Stimulated activated CD8-positive, alpha-beta memory T cell treated with anti-CD3 and anti-CD28 coated beads, Interleukin-7, amount 100 ng/mL, for 4 hours (primary cell): ENCODE measurements around the gene CKAP5.

ENCODE experiments used
- DNase-seq, 2 donors: peaks; one replicate each; pipeline ENCODE4 v3.0.0-alpha.2; 2020; ENCODE audit warnings: low read depth in 2 of 2

CKAP5 gene

DNA sequence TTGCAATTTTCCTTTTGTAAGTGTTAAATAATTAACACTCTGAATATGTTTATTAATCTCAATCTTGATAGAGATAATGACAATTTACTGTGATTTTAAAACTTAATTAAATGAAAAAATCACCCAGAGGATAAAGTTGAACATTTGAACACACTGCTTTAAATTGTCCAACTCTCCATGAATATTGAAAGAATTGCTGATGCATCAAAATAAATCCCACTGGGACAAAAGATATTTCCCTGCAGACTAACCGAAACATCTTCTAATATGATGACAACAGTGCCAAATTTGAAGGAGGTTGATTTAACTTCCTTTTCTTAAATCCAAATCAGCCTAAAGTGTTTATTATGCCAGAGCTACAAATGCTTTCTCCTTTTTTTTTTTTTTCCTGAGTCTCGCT lies 79.4 kb downstream of the CKAP5 start:
- DNase-seq = no peak

GRCh38 chr11:46762248-46762647 lies 83.8 kb downstream of the CKAP5 start:
- no peak for DNase-seq

- no peak for DNase-seq
Observed at GRCh38 chr11:46761807-46762206, 84.3 kb downstream of the CKAP5 start.

- no peak for DNase-seq
Observed at GRCh38 chr11:46760429-46761128, 85.5 kb downstream of the CKAP5 start.

DNA sequence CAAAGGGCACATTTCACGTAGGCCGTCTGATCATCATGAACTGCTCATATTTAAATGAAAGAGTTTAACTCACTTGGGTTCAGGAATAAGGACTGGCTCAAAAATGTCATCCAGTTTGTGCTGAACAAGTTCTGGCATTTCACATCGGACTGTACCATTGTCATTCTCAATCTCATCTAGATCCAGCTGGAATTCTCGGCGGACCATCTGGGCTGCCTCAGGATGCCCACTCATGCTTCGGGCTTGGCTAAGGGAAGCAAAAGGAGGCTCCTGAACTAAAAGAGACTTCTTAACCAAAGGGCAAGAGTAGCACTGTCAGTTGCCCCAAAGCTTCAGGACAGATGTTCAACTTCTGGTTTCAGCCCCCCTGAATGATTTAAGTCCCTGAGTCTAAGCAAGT lies 86.9 kb downstream of the CKAP5 start:
- DNase-seq = no peak

DNA sequence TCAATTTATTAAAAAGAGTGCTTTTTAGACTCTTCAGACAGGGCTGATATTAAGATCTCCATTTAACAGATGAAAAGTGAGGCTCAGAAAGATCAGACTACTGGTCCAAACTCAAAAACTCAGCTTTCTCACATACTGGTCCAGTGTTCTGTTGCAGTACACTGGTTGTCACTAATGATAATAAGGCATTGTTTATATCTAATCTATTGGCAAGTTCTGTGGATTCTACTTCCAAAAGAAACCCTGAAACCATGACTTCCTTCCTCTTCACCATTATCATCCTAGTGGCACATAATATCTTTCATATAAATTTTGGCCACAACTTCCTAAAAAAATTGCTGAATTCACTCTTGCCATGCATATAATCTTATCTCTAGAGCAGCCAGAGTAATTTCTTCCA lies 90.1 kb downstream of the CKAP5 start:
- DNase-seq = no peak

DNA sequence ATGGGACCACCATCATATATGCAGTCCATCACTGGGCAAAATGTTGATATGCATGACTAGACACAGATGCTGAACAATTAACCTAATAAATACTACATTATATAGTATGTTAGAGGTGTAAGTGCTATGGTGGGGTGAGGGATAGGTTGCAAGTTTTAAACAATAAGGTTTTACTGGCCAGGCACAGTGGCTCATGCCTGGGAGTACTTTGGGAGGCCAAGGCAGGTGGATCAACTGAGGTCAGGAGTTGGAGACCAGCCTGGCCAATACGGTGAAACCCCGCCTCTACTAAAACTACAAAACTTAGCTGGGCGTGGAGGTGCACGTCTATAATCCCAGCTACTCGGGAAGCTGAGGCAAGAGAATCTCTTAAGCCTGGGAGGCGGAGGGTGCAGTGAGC lies 98.9 kb downstream of the CKAP5 start:
- no peak for DNase-seq

DNA sequence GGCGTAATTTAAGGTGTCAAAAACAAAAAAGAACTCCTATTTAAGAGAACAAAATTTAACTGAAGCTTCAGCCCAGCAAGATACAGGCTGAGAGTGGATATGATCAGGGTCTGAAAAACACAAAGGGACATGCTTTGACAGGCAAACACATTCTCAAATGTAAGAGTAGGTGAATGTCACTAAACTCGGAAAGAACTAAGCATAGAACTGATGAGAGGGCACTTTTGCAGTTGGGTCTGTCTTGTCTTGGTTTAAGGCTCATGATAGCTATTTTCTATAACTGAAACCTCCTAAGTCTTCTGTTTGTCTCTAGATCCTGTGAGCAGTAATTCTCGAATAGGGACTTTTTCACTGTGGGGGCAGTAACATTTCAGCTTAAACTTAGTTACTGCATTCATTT lies 100.1 kb downstream of the CKAP5 start:
- no peak for DNase-seq

DNA sequence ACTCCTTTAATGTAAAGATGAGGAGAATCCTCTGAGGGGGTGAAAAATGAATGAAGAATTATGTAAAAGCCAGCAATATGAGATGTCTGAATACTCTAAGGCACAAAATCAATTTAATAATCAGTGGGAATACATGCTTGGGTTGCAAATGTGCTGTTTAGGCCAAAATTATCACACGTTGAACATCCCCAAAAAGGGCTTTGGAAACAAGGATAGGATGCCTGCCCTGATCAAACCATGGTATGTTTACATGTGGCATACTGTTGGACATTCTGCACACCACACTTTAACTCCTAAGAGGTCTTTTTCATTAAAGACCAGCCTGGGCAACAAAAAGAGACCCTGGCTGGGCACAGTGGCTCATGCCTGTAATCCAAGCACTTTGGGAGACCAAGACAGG lies 100.8 kb downstream of the CKAP5 start:
- DNase-seq = no peak

GRCh38 chr11:46743693-46744339 lies 102.3 kb downstream of the CKAP5 start:
- DNase-seq = no peak

GRCh38 chr11:46743043-46743442 lies 103.0 kb downstream of the CKAP5 start:
- DNase-seq = no peak

DNA sequence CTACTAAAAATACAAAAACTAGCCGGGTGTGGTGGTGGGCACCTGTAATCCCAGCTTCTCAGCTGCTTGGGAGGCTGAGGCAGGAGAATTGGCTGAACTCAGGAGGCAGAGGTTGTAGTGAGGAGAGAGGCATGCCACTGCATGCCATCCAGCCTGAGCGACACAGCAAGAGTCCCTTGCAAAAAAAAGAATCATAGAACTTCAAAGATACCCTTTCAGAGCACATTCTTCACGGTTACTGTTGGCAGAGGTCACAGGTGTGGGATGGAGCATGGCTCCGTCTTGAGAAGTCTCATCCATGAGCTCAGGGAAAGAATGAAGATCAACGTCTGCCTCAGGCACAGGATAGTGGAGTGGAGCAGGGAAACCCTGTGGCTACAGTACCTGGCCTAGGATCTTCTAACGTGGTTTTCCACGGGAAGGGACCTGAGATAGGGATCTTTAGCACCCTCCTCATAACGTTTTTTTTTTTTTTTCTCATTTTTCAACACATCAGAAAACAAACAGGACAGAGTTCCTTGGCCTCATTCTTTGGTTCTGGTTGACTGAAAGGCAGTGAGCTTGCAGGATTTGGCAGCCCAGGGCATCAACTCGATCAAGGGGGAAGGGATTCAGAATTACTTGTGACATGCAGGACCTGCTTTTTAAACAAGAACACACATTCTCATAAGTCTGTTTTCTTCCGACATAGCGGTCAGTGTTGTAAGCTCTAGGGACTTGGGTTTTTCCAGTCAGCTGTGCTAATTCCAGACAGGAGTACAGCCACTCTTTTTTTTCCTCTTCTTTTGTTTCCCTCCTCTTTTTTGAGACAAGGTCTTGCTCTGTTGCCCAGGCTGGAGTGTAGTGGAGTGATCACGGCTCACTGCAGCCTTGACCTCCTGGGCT lies 104.2 kb downstream of the CKAP5 start:
- DNase-seq = no peak

GRCh38 chr11:46738887-46739286 lies 107.2 kb downstream of the CKAP5 start:
- no peak for DNase-seq

GRCh38 chr11:46737699-46738098 lies 108.4 kb downstream of the CKAP5 start:
- DNase-seq = no peak

DNA sequence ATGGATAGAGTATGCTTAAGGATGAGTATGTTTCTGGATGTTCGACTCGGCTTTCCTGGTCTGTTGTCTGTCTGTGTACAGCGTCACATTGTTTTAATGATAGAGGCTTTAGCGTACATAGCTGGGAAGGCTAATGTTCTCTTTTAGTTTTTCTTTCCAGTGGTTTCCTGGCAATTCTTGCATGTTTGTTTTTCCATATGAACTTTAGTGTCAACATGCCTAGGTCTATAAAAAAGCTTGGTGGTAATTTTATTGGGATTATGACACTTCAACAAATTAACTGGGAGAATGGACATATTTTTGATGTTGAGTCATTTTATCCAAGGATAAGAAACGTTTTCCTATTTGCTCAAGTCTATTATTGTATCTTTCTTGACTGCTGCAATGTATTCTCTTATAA lies 109.5 kb downstream of the CKAP5 start:
- no peak for DNase-seq

GRCh38 chr11:46736146-46736545 lies 109.9 kb downstream of the CKAP5 start:
- DNase-seq = no peak

DNA sequence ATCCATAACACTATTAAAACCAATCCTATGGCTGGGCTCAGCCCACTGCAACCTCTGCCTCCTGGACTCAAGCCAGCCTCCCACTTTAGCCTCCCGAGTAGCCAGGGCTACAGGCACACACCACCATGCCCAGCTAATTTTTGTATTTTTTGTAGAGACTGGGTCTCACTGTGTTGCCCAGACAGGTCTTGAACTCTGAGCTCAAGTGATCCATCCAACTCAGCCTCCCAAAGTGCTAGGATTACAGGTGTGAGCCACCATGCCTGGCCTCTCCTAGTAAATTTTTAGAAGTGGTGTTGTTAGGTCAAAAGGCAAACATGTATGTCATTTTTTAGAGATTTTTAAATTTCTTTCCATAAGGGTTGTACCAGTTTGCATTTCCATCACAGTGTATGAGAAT lies 112.8 kb downstream of the CKAP5 start:
- no peak for DNase-seq

DNA sequence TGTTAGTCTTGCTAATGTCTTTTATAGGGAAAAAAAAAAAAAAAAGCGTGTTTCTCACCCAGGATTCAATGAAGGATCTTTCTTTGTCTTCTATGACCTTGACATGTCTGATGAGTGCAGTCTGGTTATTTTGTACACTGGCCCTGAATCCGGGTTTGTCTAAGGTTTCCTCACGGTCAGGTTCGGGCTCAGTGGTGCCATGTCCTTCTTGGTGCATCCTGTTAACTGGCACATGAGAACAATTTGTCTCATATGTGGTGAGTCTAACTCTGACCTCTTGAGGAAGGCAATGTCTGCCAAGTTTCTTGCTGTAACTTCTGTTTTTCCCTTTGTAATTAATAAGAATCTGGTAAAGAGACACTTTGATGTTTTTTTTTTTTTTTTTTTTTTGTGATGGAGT lies 114.5 kb downstream of the CKAP5 start:
- no peak for DNase-seq

DNA sequence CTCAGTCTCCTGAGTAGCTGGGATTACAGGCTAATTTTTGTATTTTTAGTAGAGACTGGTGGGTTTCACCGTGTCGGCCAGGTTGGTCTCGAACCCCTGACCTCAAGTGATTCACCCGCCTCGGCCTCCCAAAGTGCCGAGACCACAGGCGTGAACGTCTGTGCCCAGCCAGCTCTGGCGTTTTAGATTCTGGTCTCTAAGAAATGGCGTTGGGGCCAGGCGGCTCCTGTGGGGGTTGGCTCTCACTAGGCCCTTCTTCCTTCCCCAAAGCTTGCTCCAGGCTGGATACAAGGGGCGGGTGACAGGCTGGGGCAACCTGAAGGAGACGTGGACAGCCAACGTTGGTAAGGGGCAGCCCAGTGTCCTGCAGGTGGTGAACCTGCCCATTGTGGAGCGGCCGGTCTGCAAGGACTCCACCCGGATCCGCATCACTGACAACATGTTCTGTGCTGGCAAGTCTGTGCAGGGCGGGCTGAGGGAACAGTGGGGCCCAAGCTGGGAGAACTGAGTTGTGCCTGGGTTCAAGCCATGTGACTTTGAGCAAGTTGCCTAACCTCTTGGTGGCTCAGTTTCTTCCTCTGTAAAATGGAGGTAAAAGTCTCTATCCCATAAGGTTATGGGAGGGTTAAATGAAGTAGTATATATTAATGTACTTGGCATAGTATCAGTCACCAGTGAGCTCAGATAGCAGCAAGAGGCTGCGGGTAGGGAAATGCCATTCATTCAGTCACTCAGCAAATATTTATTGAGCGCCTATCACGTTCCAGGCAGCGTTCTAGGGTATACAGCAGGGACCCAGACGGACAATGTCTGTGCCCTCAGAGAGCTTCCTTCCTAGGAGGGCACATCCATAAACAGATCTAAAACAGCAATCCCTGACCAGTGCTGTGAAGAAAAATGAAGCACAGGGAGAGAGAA lies 116.7 kb downstream of the CKAP5 start:
- no peak for DNase-seq

DNA sequence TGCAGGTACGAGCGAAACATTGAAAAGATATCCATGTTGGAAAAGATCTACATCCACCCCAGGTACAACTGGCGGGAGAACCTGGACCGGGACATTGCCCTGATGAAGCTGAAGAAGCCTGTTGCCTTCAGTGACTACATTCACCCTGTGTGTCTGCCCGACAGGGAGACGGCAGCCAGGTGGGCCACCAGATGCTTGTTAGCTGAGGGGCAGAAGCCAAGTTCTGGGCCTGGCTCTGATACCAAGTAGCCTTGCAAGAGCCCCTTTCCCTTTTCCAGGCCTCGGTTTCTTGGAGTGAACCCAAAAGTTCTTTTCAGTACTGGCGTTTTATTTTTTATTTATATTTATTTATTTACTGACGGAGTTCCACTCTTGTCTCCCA lies 117.4 kb downstream of the CKAP5 start:
- no peak for DNase-seq

GRCh38 chr11:46727952-46728658 lies 118.0 kb downstream of the CKAP5 start:
- no peak for DNase-seq
